ENCODE measurements around the gene CPED1. TPM values are rescaled to one million over a fixed set of nuclear protein-coding genes. Genes with fewer than 3 reads are reported as not detected.

Gene CPED1
- total RNA-seq (10 to 100 TPM; 11.8 to 13.1 TPM), polyA plus RNA-seq (ENCODE audit: insufficient read depth, low read depth, low replicate concordance) (7.4 TPM)
- long read RNA-seq, donor 1, partial matches to known transcripts, result 8 of 10 reads
- long read RNA-seq, donor 1, other reads (novel, unspliced or antisense), result 0 of 10 reads
- long read RNA-seq, donor 2, partial matches to known transcripts, result 6 of 6 reads
- long read RNA-seq, donor 2, other reads (novel, unspliced or antisense), result 0 of 6 reads

GRCh38 chr7:120988591-120989256 is at the start of gene CPED1:
Gene CPED1, plus strand, starts transcription at chr7:120988711. Its CDS starts 911 bp downstream, at chr7:120989622.
- Histone ChIP-seq H3K36me3 (ENCODE audit: low read depth, missing control alignments) (no peaks in the 10 kb centered on the region), H3K4me1 (no peaks in the 10 kb centered on the region), H3K4me3 (peak within 1 kb of the TSS; percentile 43 to 62), H3K27ac (peak within 1 kb of the TSS; percentile 69 to 90), H3K9me3 (no peaks in the 10 kb centered on the region), H3K27me3 (no peaks in the 10 kb centered on the region)
- intact Hi-C loops (cut with DNase I; ENCODE audit: low total_unique reads), result loop anchor here (5.0 kb wide), 1 partner anchor 94 kb away; no protein-coding TSS in a partner anchor
- peak; percentile 76 for DNase-seq
- no peak for TF ChIP-seq CTCF (IDR thresholded peaks at IDR 0.05)
- 1 to 2% methylated on average over 16 to 27 of the region's 27 CpGs for WGBS, 2 donors

- 78 to 96% methylated on average over 3 of the region's 3 CpGs for WGBS, 2 donors
- intact Hi-C loops (cut with DNase I; ENCODE audit: low total_unique reads), result no loop called here
- Histone ChIP-seq H3K4me1 (no peaks in the 10 kb centered on the region), H3K27ac (no peak overlapping the region), H3K9me3 (no peaks in the 10 kb centered on the region), H3K4me3 (no peak overlapping the region), H3K36me3 (ENCODE audit: low read depth, missing control alignments) (no peaks in the 10 kb centered on the region), H3K27me3 (no peaks in the 10 kb centered on the region)
- no peak for DNase-seq
- TF ChIP-seq CTCF (IDR thresholded peaks at IDR 0.05) (no peak), POLR2A (IDR thresholded peaks at IDR 0.05) (no peak)
Observed at GRCh38 chr7:120939345-120939744, 49.2 kb upstream of the CPED1 start.

- H3K27me3 ChIP-seq, result no peaks in the 10 kb centered on the region
- H3K4me1 ChIP-seq, result no peaks in the 10 kb centered on the region
- TF ChIP-seq CTCF (IDR thresholded peaks at IDR 0.05) (no peak), POLR2A (IDR thresholded peaks at IDR 0.05) (no peak)
- WGBS, 2 donors, result 47 to 54% methylated on average over 1 of the region's 1 CpG
- DNase-seq, result no peak
- no peaks in the 10 kb centered on the region for H3K9me3 ChIP-seq
- intact Hi-C loops (cut with DNase I; ENCODE audit: low total_unique reads), result no loop called here
- H3K36me3 ChIP-seq (ENCODE audit: low read depth, missing control alignments), result no peaks in the 10 kb centered on the region
- no peak overlapping the region for H3K27ac ChIP-seq
- H3K4me3 ChIP-seq, result no peak overlapping the region
Observed at GRCh38 chr7:120941064-120941463, 47.4 kb upstream of the CPED1 start.

- H3K4me1 ChIP-seq, result no peaks in the 10 kb centered on the region
- H3K27ac ChIP-seq, result no peak overlapping the region
- no peaks in the 10 kb centered on the region for H3K9me3 ChIP-seq
- intact Hi-C loops (cut with DNase I; ENCODE audit: low total_unique reads), result no loop called here
- no peaks in the 10 kb centered on the region for H3K36me3 ChIP-seq (ENCODE audit: low read depth, missing control alignments)
- no peaks in the 10 kb centered on the region for H3K27me3 ChIP-seq
- TF ChIP-seq CTCF (IDR thresholded peaks at IDR 0.05) (no peak), POLR2A (IDR thresholded peaks at IDR 0.05) (no peak)
- no peak for DNase-seq
- no peak overlapping the region for H3K4me3 ChIP-seq
- 52 to 55% methylated on average over 3 of the region's 3 CpGs for WGBS, 2 donors
Observed at GRCh38 chr7:120941856-120942255, 46.7 kb upstream of the CPED1 start.

All from testis (tissue), 5 donors.